ENCODE results near the gene CIROP. TPM values are rescaled to one million over a fixed set of nuclear protein-coding genes. Genes with fewer than 3 reads are reported as not detected.

CIROP gene
- total and polyA plus RNA-seq, 11 donors, result not detected

DNA sequence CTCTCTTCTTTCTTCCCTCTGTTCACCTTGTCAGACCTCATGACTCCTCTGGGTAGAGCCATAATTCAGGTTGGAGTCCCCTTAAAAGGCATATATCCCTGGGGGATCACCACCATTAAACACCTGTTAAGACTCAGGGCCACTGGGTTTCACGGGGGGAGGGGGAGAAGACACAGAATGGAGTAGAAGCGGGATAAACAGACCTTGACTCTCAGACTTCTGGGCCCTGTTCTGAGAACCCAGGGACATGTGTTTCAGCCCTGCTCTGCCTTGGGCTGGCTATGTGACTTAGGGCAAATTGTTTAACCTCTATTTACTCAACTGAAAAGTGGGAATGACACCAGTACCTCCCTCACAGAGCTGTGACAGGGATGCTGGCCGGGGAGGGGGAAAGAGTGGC lies 52.1 kb downstream of the CIROP start:
- TF ChIP-seq, protein P1, sequence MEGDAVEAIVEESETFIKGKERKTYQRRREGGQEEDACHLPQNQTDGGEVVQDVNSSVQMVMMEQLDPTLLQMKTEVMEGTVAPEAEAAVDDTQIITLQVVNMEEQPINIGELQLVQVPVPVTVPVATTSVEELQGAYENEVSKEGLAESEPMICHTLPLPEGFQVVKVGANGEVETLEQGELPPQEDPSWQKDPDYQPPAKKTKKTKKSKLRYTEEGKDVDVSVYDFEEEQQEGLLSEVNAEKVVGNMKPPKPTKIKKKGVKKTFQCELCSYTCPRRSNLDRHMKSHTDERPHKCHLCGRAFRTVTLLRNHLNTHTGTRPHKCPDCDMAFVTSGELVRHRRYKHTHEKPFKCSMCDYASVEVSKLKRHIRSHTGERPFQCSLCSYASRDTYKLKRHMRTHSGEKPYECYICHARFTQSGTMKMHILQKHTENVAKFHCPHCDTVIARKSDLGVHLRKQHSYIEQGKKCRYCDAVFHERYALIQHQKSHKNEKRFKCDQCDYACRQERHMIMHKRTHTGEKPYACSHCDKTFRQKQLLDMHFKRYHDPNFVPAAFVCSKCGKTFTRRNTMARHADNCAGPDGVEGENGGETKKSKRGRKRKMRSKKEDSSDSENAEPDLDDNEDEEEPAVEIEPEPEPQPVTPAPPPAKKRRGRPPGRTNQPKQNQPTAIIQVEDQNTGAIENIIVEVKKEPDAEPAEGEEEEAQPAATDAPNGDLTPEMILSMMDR (IDR thresholded peaks at IDR 0.05), result no peak
- TF ChIP-seq POLR2A (IDR thresholded peaks at IDR 0.05), result no peak
- DNase-seq, result no peak
- Histone ChIP-seq H3K36me3 (no peaks in the 10 kb centered on the region), H3K4me1 (peaks cover 0 to 22% (median 13%) of the 10 kb centered on the region in 12 donors), H3K27ac (no peak overlapping the region), H3K27me3 (no peaks in the 10 kb centered on the region), H3K4me3 (no peak overlapping the region), H3K9me3 (no peaks in the 10 kb centered on the region)
- ATAC-seq, result no peak
- WGBS, 4 donors, result 76 to 91% (median 83%) methylated on average over 3 of the region's 3 CpGs
- intact Hi-C loops (cut with DNase I), result loop anchor here in 2 of 10 donors (2.0 to 10.0 kb wide), 2 partner anchors 60 to 498 kb away; no protein-coding TSS in a partner anchor

DNA sequence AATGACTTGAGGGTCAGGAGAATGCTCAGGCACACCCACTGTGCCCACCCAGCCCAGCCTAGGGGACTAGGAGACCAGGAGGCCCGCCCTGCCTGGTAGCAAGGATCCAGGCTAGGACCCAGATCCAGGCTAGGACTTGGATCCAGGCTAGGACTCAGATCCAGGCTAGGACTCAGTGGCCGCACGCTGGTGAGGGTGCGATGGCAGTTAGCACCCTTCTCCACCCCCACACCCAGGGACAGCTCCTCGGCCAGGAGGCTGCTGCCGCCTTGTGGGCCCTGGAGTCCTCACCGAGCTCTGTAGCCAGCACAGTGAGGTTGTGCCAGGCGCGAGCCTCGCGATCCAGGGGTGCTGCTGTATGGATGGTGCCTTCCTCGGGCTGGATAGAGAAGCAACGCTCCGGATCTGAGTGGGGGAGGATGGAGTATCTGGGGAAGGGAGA lies 52.6 kb downstream of the CIROP start:
- Histone ChIP-seq H3K9me3 (no peaks in the 10 kb centered on the region), H3K27ac (no peak overlapping the region), H3K4me3 (no peak overlapping the region), H3K27me3 (no peaks in the 10 kb centered on the region), H3K4me1 (peaks cover 0 to 25% (median 13%) of the 10 kb centered on the region in 12 donors), H3K36me3 (no peaks in the 10 kb centered on the region)
- TF ChIP-seq, protein P1 (IDR thresholded peaks at IDR 0.05), result peak in 8 of 12 donors; percentile 16 to 44 (median 32)
- TF ChIP-seq POLR2A (IDR thresholded peaks at IDR 0.05), result no peak
- intact Hi-C loops (cut with DNase I), result loop anchor here in 2 of 10 donors (2.0 to 10.0 kb wide), 2 partner anchors 59 to 497 kb away; no protein-coding TSS in a partner anchor
- DNase-seq, result no peak
- peak in 3 of 4 donors; percentile 35 to 56 (median 39) for ATAC-seq
- WGBS, 4 donors, result 44 to 59% (median 51%) methylated on average over 7 to 14 of the region's 14 CpGs

DNA sequence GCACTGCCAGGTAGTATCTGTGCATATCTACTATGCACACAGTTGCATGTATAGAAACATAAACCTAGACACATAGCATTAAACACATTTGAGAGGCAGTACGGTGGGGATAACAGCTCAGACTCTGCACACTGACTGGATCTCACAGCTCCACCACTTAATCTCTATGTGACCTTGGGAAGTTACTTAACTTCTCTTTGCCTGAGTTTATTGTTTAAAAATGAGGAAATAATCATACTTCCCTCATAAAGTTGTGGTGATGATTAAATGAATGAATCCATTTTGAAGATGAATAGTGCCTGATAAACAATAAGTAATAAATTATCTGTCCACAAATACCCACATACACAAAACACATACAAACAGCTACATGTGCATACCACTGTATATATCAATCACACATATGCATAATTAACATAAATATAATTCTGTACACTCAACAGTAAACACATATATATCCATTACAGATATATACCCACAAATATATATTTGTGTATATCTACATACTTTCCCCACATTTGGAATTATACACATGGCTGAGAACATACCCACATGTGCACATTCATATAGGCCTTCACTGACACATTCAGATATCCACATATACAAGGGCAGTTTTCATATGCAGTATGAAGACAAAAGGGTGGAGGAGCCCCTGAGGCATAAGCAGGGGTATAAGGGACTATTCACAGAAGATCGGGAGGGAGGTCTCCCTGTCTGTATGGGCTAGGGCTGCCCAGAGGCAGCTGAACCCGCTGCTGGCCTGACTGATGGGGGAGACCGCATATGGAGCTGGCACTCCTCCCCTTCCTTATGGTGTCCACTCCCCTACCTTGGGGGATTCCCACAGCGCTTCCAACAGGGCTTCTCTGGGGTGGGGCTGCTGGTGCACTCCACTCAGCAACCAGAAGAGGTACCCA lies 53.4 kb downstream of the CIROP start:
- Histone ChIP-seq H3K9me3 (no peaks in the 10 kb centered on the region), H3K4me3 (no peak overlapping the region), H3K36me3 (no peaks in the 10 kb centered on the region), H3K27ac (no peak overlapping the region), H3K27me3 (no peaks in the 10 kb centered on the region), H3K4me1 (peaks cover 0 to 25% (median 7%) of the 10 kb centered on the region in 12 donors)
- intact Hi-C loops (cut with DNase I), result loop anchor here in 2 of 10 donors (2.0 to 10.0 kb wide), 2 partner anchors 59 to 497 kb away; no protein-coding TSS in a partner anchor
- TF ChIP-seq, protein P1 (IDR thresholded peaks at IDR 0.05), result no peak
- no peak for TF ChIP-seq POLR2A (IDR thresholded peaks at IDR 0.05)
- DNase-seq (no peak), ATAC-seq (no peak)
- 77 to 90% (median 85%) methylated on average over 4 to 5 of the region's 5 CpGs for WGBS, 4 donors

Other genes with a start within 250 kb of the CIROP start
- 100 to 1,000 TPM in 3 of 9 donors, 10 to 100 TPM in 6; 47.9 to 128 (median 64.5) TPM for gene LRP10, start 233.2 kb downstream of the CIROP start, total RNA-seq
- 10 to 100 TPM; 11.0 to 99.9 TPM for gene LRP10, start 233.2 kb downstream of the CIROP start, polyA plus RNA-seq
- under 1 TPM in 1 of 9 donors, not detected in 8; 0.21 TPM for gene REM2, start 221.8 kb downstream of the CIROP start, total RNA-seq
- gene REM2, start 221.8 kb downstream of the CIROP start, polyA plus RNA-seq, result under 1 TPM in 1 of 2 donors, not detected in 1; 0.06 TPM
- gene RBM23, start 185.8 kb downstream of the CIROP start, total RNA-seq, result 10 to 100 TPM; 35.4 to 45.0 (median 41.6) TPM
- gene RBM23, start 185.8 kb downstream of the CIROP start, polyA plus RNA-seq, result 10 to 100 TPM; 14.8 to 52.7 TPM
- 10 to 100 TPM; 37.2 to 60.2 (median 48.8) TPM for gene PRMT5, start 175.6 kb downstream of the CIROP start, total RNA-seq
- 100 to 1,000 TPM in 1 of 2 donors, 10 to 100 TPM in 1; 10.4 to 101 TPM for gene PRMT5, start 175.6 kb downstream of the CIROP start, polyA plus RNA-seq
- 10 to 100 TPM; 14.0 to 42.1 (median 19.6) TPM for gene HAUS4, start 147.9 kb downstream of the CIROP start, total RNA-seq
- 10 to 100 TPM; 13.0 to 21.7 TPM for gene HAUS4, start 147.9 kb downstream of the CIROP start, polyA plus RNA-seq
- gene AJUBA, start 122.4 kb downstream of the CIROP start, total RNA-seq, result 10 to 100 TPM in 5 of 9 donors, 1 to 10 TPM in 4; 5.6 to 18.0 (median 13.0) TPM
- 1 to 10 TPM; 6.4 to 9.9 TPM for gene AJUBA, start 122.4 kb downstream of the CIROP start, polyA plus RNA-seq
- gene C14orf93, start 94.8 kb downstream of the CIROP start, total RNA-seq, result 1 to 10 TPM; 3.8 to 7.6 (median 5.5) TPM
- gene C14orf93, start 94.8 kb downstream of the CIROP start, polyA plus RNA-seq, result 1 to 10 TPM; 3.4 to 4.0 TPM
- gene PSMB5, start 70.1 kb downstream of the CIROP start, total RNA-seq, result 100 to 1,000 TPM; 113 to 186 (median 122) TPM
- gene PSMB5, start 70.1 kb downstream of the CIROP start, polyA plus RNA-seq, result 100 to 1,000 TPM in 1 of 2 donors, 10 to 100 TPM in 1; 75.7 to 233 TPM
- gene PSMB11, start 62.8 kb downstream of the CIROP start, total RNA-seq, result not detected
- gene PSMB11, start 62.8 kb downstream of the CIROP start, polyA plus RNA-seq, result not detected
- gene CDH24, start 47.5 kb downstream of the CIROP start, total RNA-seq, result 1 to 10 TPM in 8 of 9 donors, under 1 TPM in 1; 0.72 to 3.3 (median 1.9) TPM
- gene CDH24, start 47.5 kb downstream of the CIROP start, polyA plus RNA-seq, result 1 to 10 TPM; 1.6 to 2.8 TPM
- gene ACIN1, start 9.9 kb downstream of the CIROP start, total RNA-seq, result 10 to 100 TPM; 42.0 to 91.2 (median 65.6) TPM
- gene ACIN1, start 9.9 kb downstream of the CIROP start, polyA plus RNA-seq, result 10 to 100 TPM; 46.2 to 71.5 TPM
- gene C14orf119, start 9.5 kb downstream of the CIROP start, total RNA-seq, result 10 to 100 TPM; 15.3 to 35.9 (median 29.6) TPM
- 10 to 100 TPM in 1 of 2 donors, 1 to 10 TPM in 1; 8.1 to 47.7 TPM for gene C14orf119, start 9.5 kb downstream of the CIROP start, polyA plus RNA-seq
- gene CEBPE, start 14.3 kb upstream of the CIROP start, total RNA-seq, result under 1 TPM in 3 of 9 donors, not detected in 6; 0.18 to 0.32 (median 0.24) TPM
- not detected for gene CEBPE, start 14.3 kb upstream of the CIROP start, polyA plus RNA-seq
- 10 to 100 TPM in 6 of 9 donors, 1 to 10 TPM in 3; 8.5 to 34.1 (median 14.2) TPM for gene SLC7A8, start 78.7 kb upstream of the CIROP start, total RNA-seq
- gene SLC7A8, start 78.7 kb upstream of the CIROP start, polyA plus RNA-seq, result 10 to 100 TPM in 1 of 2 donors, 1 to 10 TPM in 1; 7.3 to 21.6 TPM
- gene RNF212B, start 132.9 kb upstream of the CIROP start, total RNA-seq, result not detected
- gene RNF212B, start 132.9 kb upstream of the CIROP start, polyA plus RNA-seq, result not detected
- 10 to 100 TPM in 5 of 9 donors, 1 to 10 TPM in 4; 7.7 to 13.0 (median 10.0) TPM for gene HOMEZ, start 181.1 kb upstream of the CIROP start, total RNA-seq
- gene HOMEZ, start 181.1 kb upstream of the CIROP start, polyA plus RNA-seq, result 1 to 10 TPM; 6.2 to 9.2 TPM
- 10 to 100 TPM in 2 of 9 donors, 1 to 10 TPM in 7; 2.9 to 11.4 (median 5.6) TPM for gene PPP1R3E, start 197.9 kb upstream of the CIROP start, total RNA-seq
- 10 to 100 TPM in 1 of 2 donors, 1 to 10 TPM in 1; 2.1 to 10.1 TPM for gene PPP1R3E, start 197.9 kb upstream of the CIROP start, polyA plus RNA-seq
- gene BCL2L2, start 201.8 kb upstream of the CIROP start, total RNA-seq, result 10 to 100 TPM; 30.0 to 40.3 (median 36.7) TPM
- 10 to 100 TPM; 16.6 to 52.9 TPM for gene BCL2L2, start 201.8 kb upstream of the CIROP start, polyA plus RNA-seq
- 10 to 100 TPM; 23.7 to 85.1 (median 62.5) TPM for gene PABPN1, start 216.5 kb upstream of the CIROP start, total RNA-seq
- 100 to 1,000 TPM in 1 of 2 donors, 10 to 100 TPM in 1; 48.6 to 102 TPM for gene PABPN1, start 216.5 kb upstream of the CIROP start, polyA plus RNA-seq
- 10 to 100 TPM in 4 of 9 donors, 1 to 10 TPM in 5; 8.5 to 14.9 (median 9.9) TPM for gene SLC22A17, start 247.9 kb upstream of the CIROP start, total RNA-seq
- 1 to 10 TPM; 7.2 to 9.7 TPM for gene SLC22A17, start 247.9 kb upstream of the CIROP start, polyA plus RNA-seq

All from heart left ventricle (tissue), 16 donors.